CD4-positive, alpha-beta T cell (primary cell): ENCODE data around the gene MAP2K2. TPM values are rescaled to one million over a fixed set of nuclear protein-coding genes. Genes with fewer than 3 reads are reported as not detected.

Experiments
- ATAC-seq: fragments of 200-7000 bp; cut with Tn5 transposase; one replicate; pipeline ENCODE4 v1.10.0; 2022; ENCODE audit warnings: mild to moderate bottlenecking; ENCODE audit not compliant: poor library complexity
- CTCF ChIA-PET: fragments of 350-600 bp; sonication (Branson Sonifier 250); formaldehyde crosslinking; loops from one replicate; lab custom pipeline; 2021; ENCODE audit warnings: antibody characterized with exemption, inconsistent platforms; lab: Charles Lee
- POLR2A ChIA-PET: fragments of 350-600 bp; sonication (Branson Sonifier 250); formaldehyde crosslinking; loops from one replicate; lab custom pipeline; 2021; ENCODE audit warnings: antibody characterized with exemption, inconsistent platforms; lab: Charles Lee
- DNase-seq, 14 experiments: peaks; one replicate each; pipeline ENCODE4 v3.0.0-alpha.2; 2013 to 2020; ENCODE audit warnings: mixed read lengths in 2 of 14
- H3K27ac ChIP-seq, 2 donors: one replicate each; pipeline versions ENCODE4 v1.5.1 to v1.7.0; 2013; ENCODE audit warnings: low read length in 2 of 2, low read depth in 1 of 2, mild to moderate bottlenecking in 1 of 2
- H3K27me3 ChIP-seq, 2 experiments: 1 replicate in 1 of 2; 2 replicates in 1 of 2; pipeline versions ENCODE4 v1.6.1 to v1.7.0; 2013; ENCODE audit warnings: low read length in 2 of 2, control low read depth in 1 of 2, mild to moderate bottlenecking in 1 of 2, moderate library complexity in 1 of 2; ENCODE audit not compliant: insufficient read depth in 2 of 2, control insufficient read depth in 1 of 2
- H3K36me3 ChIP-seq: one replicate; pipeline ENCODE4 v1.6.1; 2013; ENCODE audit warnings: low read length, control low read depth; ENCODE audit not compliant: insufficient read depth
- H3K4me1 ChIP-seq: one replicate; pipeline ENCODE4 v1.6.1; 2013; ENCODE audit warnings: low read length, control low read depth; ENCODE audit not compliant: insufficient read depth
- H3K4me3 ChIP-seq: one replicate; pipeline ENCODE4 v1.5.1; 2013; ENCODE audit warnings: mild to moderate bottlenecking, low read length, moderate library complexity
- H3K9me3 ChIP-seq, 2 experiments: 1 replicate in 1 of 2; 2 replicates in 1 of 2; pipeline versions ENCODE4 v1.6.1 to v1.7.0; 2013; ENCODE audit warnings: low read length in 2 of 2, mild to moderate bottlenecking in 2 of 2, control low read depth in 1 of 2, moderate library complexity in 1 of 2; ENCODE audit not compliant: control insufficient read depth in 1 of 2, insufficient read depth in 1 of 2
- H3K27ac Mint-ChIP-seq: one replicate; pipeline ENCODE4 v1.8.0; 2020; ENCODE audit warnings: mixed read lengths
- H3K27me3 Mint-ChIP-seq: one replicate; pipeline ENCODE4 v1.8.0; 2021; ENCODE audit warnings: mixed read lengths
- H3K36me3 Mint-ChIP-seq: one replicate; pipeline ENCODE4 v1.8.0; 2021; ENCODE audit warnings: low read depth, mixed read lengths
- H3K4me1 Mint-ChIP-seq: one replicate; pipeline ENCODE4 v1.8.0; 2021; ENCODE audit warnings: low read depth, mixed read lengths
- H3K4me3 Mint-ChIP-seq: one replicate; pipeline ENCODE4 v1.8.0; 2020; ENCODE audit warnings: mild to moderate bottlenecking, mixed read lengths
- H3K9me3 Mint-ChIP-seq: one replicate; pipeline ENCODE4 v1.8.0; 2020; ENCODE audit warnings: mixed read lengths
- CTCF ChIP-seq: fragments of 200-600 bp; IDR thresholded peaks from one replicate; pipeline ENCODE4 v1.8.0; 2022; ENCODE audit warnings: antibody characterized with exemption, mild to moderate bottlenecking
- intact Hi-C, 2 experiments: fragments of 100-400 bp; cut with DNase I in 1 of 2; cut with micrococcal nuclease in 1 of 2; formaldehyde crosslinking; loops; one replicate each; pipeline versions ENCODE4 v1.15.1 to v1.9.0; 2023 to 2025; cut with DNase I, micrococcal nuclease
- total RNA-seq, 174 experiments: library from RNA in 2 of 174; stranded (reverse) in 2 of 174; gene quantifications; one replicate each; pipeline ENCODE4 v1.2.3 and lab custom pipeline; 2021 to 2026

MAP2K2 gene
- total RNA-seq, 2 experiments from 2014 or later, result 72.7 to 77.6 TPM

GRCh38 chr19:4077007-4077374, 46.9 kb downstream of the MAP2K2 start:
- DNase-seq (peak in 1 of 14 experiments; percentile 22), ATAC-seq (no peak)
- TF ChIP-seq CTCF, result no peak
- no peaks in the 10 kb centered on the region for H3K27me3 ChIP-seq
- no peaks in the 10 kb centered on the region for H3K36me3 ChIP-seq
- H3K4me3 Mint-ChIP-seq, result peak overlapping the region; percentile 88
- POLR2A ChIA-PET, result interaction anchor here (1.2 to 2.7 kb wide), 4 partner anchors 11 to 91 kb away, joined by 3 to 16 read pairs (median 8); partner anchors contain the start of genes EEF2 and ZBTB7A
- no peaks in the 10 kb centered on the region for H3K36me3 Mint-ChIP-seq
- no peaks in the 10 kb centered on the region for H3K27me3 Mint-ChIP-seq
- no peaks in the 10 kb centered on the region for H3K9me3 ChIP-seq
- H3K4me1 ChIP-seq, result peaks cover 43% of the 10 kb centered on the region
- intact Hi-C loops, result no loop called here
- H3K4me1 Mint-ChIP-seq, result peaks cover 27% of the 10 kb centered on the region
- CTCF ChIA-PET, result interaction anchor here (0.6 to 1.5 kb wide), 2 partner anchors 63 to 220 kb away, joined by 3 to 6 read pairs; no protein-coding TSS in a partner anchor
- peak overlapping the region in 1 of 2 donors; percentile 51 for H3K27ac ChIP-seq
- peak overlapping the region; percentile 83 for H3K27ac Mint-ChIP-seq
- no peak overlapping the region for H3K4me3 ChIP-seq
- no peaks in the 10 kb centered on the region for H3K9me3 Mint-ChIP-seq

DNA sequence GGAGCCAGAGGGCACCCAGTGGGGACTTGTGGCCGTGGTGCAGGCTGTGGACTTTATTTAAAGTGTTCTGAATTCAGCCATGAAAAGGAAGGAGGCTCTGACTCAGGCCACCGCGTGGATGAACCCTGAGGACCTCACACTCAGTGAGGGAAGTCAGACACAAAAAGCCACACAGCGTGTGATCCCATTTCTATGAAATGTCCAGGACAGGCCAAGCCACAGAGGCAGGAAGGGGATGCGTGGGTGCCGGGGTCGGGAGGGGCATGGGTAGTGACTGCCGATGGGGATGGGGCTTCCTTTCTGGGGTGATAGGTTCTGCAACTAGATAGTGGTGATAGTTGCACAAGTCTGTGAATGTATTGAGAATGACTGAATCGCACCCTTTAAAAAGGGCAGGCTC, 48.5 kb downstream of the MAP2K2 start:
- intact Hi-C loops, result no loop called here
- peak overlapping the region; percentile 79 for H3K27ac Mint-ChIP-seq
- DNase-seq (peak in 1 of 14 experiments; percentile 46), ATAC-seq (no peak)
- no peaks in the 10 kb centered on the region for H3K36me3 Mint-ChIP-seq
- POLR2A ChIA-PET, result no interaction called here
- no peak for TF ChIP-seq CTCF
- Histone ChIP-seq H3K4me3 (no peak overlapping the region), H3K36me3 (no peaks in the 10 kb centered on the region), H3K27ac (no peak overlapping the region), H3K4me1 (peaks cover 35% of the 10 kb centered on the region), H3K9me3 (no peaks in the 10 kb centered on the region), H3K27me3 (no peaks in the 10 kb centered on the region)
- no peaks in the 10 kb centered on the region for H3K9me3 Mint-ChIP-seq
- peaks cover 27% of the 10 kb centered on the region for H3K4me1 Mint-ChIP-seq
- H3K27me3 Mint-ChIP-seq, result no peaks in the 10 kb centered on the region
- CTCF ChIA-PET, result no interaction called here
- H3K4me3 Mint-ChIP-seq, result peak overlapping the region; percentile 74

GRCh38 chr19:4071610-4072009, 52.3 kb downstream of the MAP2K2 start:
- Mint-ChIP-seq H3K4me1 (peaks cover 27% of the 10 kb centered on the region), H3K9me3 (no peaks in the 10 kb centered on the region), H3K27me3 (no peaks in the 10 kb centered on the region), H3K27ac (no peak overlapping the region), H3K36me3 (peaks cover 3% of the 10 kb centered on the region), H3K4me3 (peak overlapping the region; percentile 45)
- peaks cover 32% of the 10 kb centered on the region for H3K4me1 ChIP-seq
- DNase-seq (no peak), ATAC-seq (no peak)
- intact Hi-C loops, result no loop called here
- H3K27ac ChIP-seq, result no peak overlapping the region
- no peak overlapping the region for H3K4me3 ChIP-seq
- H3K27me3 ChIP-seq, result no peaks in the 10 kb centered on the region
- no peaks in the 10 kb centered on the region for H3K9me3 ChIP-seq
- no peaks in the 10 kb centered on the region for H3K36me3 ChIP-seq
- TF ChIP-seq CTCF, result no peak
- CTCF ChIA-PET, result no interaction called here
- POLR2A ChIA-PET, result interaction anchor here (1.1 kb wide), 1 partner anchor 33 kb away, joined by 3 read pairs; no protein-coding TSS in a partner anchor
